Retinal pigment epithelial cell (primary cell): ENCODE measurements around the gene GPC3.

Experiments used
- DNase-seq: peaks from one replicate; pipeline ENCODE4 v3.0.0-alpha.2; 2010; ENCODE audit warnings: low read depth
- H3K4me3 ChIP-seq: 2 replicates; pipeline ENCODE4 v1.5.1; 2011; ENCODE audit warnings: mild to moderate bottlenecking, low read length, control low read depth, moderate library complexity
- TF ChIP-seq, protein P1 (sequence below): conservative IDR thresholded peaks from 2 replicates; pipeline ENCODE4 v1.5.1; 2011; ENCODE audit warnings: low read depth, low read length, control low read depth, inconsistent platforms

GPC3 gene

DNA sequence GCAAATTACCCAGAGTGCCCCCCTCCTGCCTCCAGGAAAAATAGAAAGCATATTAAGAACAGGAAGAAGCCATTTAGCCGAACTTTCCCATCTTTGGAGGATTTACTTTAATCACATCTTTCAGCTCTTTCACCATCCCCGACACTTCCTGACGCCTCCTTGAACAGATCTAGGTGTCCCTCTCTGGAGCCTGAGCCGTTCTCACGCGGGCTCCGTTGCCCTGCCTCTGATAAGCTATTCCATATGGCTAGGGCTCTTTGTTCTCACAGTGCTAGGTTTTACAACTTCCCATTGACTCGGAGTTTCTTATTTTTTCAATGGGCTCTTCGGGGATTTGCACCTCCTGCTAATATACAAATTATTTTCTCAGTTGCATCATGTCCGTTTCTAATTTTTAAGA lies 488.0 kb downstream of the GPC3 start:
- TF ChIP-seq, protein P1, sequence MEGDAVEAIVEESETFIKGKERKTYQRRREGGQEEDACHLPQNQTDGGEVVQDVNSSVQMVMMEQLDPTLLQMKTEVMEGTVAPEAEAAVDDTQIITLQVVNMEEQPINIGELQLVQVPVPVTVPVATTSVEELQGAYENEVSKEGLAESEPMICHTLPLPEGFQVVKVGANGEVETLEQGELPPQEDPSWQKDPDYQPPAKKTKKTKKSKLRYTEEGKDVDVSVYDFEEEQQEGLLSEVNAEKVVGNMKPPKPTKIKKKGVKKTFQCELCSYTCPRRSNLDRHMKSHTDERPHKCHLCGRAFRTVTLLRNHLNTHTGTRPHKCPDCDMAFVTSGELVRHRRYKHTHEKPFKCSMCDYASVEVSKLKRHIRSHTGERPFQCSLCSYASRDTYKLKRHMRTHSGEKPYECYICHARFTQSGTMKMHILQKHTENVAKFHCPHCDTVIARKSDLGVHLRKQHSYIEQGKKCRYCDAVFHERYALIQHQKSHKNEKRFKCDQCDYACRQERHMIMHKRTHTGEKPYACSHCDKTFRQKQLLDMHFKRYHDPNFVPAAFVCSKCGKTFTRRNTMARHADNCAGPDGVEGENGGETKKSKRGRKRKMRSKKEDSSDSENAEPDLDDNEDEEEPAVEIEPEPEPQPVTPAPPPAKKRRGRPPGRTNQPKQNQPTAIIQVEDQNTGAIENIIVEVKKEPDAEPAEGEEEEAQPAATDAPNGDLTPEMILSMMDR, result no peak
- DNase-seq, result no peak
- no peak overlapping the region for H3K4me3 ChIP-seq

DNA sequence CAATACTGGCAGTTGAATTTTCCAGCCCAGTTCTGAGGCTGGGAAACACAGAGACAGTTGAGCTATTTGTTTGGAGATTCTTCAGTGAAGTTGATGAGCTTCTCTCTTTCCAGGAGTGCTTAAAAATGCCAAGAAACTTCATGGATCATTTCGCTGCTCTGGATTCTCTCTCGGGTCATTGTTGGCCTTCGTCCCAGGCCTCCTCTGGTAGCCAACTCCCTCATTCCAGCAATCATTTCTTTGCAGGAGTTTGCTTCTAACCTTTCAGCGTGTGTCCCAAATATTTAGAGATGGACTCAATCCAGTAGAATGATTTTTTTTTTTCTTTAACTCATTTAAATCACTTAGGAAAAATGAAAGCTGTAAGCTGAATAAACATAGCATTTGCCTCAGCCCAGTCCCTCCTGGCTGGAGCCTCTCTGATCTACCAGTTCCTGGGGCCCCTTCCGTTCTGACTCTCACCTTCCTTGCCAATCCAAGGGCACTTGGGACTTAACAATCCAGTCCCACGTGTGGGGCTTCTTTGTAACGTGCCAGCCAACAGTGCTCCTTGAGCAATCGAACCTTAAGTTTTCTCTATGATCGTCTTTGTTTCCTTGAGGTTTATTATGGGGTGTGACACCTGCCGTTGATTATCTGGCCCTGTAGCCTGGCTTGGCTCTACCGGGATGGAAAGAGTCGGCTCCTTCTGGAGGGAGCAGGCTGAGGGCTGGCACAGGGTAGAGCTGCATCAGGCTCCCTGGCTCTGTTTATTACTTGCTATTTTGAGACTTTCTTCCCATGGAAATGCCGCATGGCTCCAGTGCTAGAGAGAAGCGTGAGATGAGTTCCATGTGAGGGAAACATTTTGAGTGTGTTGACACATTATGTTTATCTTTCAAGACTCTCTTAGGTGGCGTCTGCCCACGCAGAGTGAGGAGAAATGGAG lies 489.7 kb downstream of the GPC3 start:
- TF ChIP-seq, protein P1, result no peak
- no peak for DNase-seq
- H3K4me3 ChIP-seq, result no peak overlapping the region

DNA sequence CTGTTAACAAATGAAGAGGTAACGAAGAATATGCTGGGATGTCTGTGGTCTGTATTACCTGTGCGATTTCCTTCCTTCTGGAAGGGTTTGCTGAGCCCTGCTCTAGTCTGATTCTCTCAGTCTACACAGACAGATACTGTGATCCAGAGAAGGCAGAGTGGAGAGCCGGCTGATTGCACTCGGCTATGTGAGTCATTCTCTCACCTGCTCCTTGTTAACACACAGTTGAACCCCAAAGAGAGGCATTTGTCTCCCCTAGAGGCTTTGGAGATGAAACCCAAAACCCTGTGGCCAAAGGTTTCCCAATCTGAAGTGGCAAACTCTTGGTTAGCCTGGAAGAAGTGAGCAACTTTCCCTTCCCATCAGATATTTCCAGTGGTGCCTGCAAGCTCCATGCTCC lies 492.0 kb downstream of the GPC3 start:
- TF ChIP-seq, protein P1, result no peak
- no peak overlapping the region for H3K4me3 ChIP-seq

DNA sequence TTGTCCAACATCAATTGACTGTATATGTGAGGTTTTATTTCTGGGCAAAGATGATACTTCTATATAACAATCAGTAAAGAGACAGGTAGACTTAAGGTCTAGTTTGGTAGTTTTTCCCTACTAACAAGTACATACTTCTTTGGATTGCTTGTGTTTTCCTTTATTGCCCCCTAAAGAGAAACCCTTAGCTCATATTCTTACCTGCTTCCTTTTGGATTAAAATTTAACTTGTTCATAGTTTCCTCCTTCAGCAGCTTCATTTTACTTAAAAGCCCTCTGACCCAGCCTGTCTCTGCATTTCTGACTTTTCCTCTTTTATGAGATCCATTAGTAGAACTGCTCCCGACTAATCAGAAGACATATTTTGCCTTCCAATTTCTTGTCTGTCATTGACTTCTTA lies 494.4 kb downstream of the GPC3 start:
- TF ChIP-seq, protein P1, result no peak
- H3K4me3 ChIP-seq, result no peak overlapping the region
- DNase-seq, result no peak

More for the DNA sequence above, 492.0 kb downstream of the GPC3 start:
- DNase-seq, result no peak
